Measurements from ENCODE around the gene TSKU. TPM values are rescaled to one million over a fixed set of nuclear protein-coding genes. Genes with fewer than 3 reads are reported as not detected.

TSKU gene
- total RNA-seq, 1 experiment from 2014 or later, result 20.1 TPM

GRCh38 chr11:76769645-76770586 lies 13.2 kb upstream of the TSKU start:
- POLR2A ChIA-PET, result interaction anchor here (0.7 to 6.5 kb wide), 8 partner anchors 9 to 216 kb away, joined by 3 to 83 read pairs (median 7); partner anchors contain the start of gene TSKU
- no peaks in the 10 kb centered on the region for H3K36me3 Mint-ChIP-seq (ENCODE audit: insufficient read depth, unreplicated experiment)
- H3K9me3 Mint-ChIP-seq (ENCODE audit: unreplicated experiment), result no peaks in the 10 kb centered on the region
- DNase-seq (ENCODE audit: unreplicated experiment), result peak; percentile 90
- BruUV-seq (replicated peaks), result no TSS peak
- H3K4me1 Mint-ChIP-seq (ENCODE audit: insufficient read depth, unreplicated experiment), result peaks cover 71% of the 10 kb centered on the region
- peak overlapping the region; percentile 53 for H3K4me3 Mint-ChIP-seq (ENCODE audit: unreplicated experiment)
- no peaks in the 10 kb centered on the region for H3K27me3 Mint-ChIP-seq (ENCODE audit: insufficient read depth, unreplicated experiment)
- no peak for TF ChIP-seq CTCF (IDR thresholded peaks at IDR 0.05; ENCODE audit: unreplicated experiment)
- peak overlapping the region; percentile 91 for H3K27ac Mint-ChIP-seq (ENCODE audit: low read depth, unreplicated experiment)
- CTCF ChIA-PET, result interaction anchor here (0.6 to 2.4 kb wide), 9 partner anchors 13 to 149 kb away, joined by 3 to 9 read pairs (median 3); no protein-coding TSS in a partner anchor
- intact Hi-C loops (cut with micrococcal nuclease), result no loop called here

- POLR2A ChIA-PET, result interaction anchor here (0.7 to 6.5 kb wide), 11 partner anchors 8 to 1809 kb away, joined by 3 to 83 read pairs (median 6); partner anchors contain the start of gene TSKU
- CTCF ChIA-PET, result interaction anchor here (0.8 to 2.4 kb wide), 10 partner anchors 11 to 148 kb away, joined by 3 to 9 read pairs (median 4); no protein-coding TSS in a partner anchor
- Mint-ChIP-seq H3K27me3 (ENCODE audit: insufficient read depth, unreplicated experiment) (no peaks in the 10 kb centered on the region), H3K4me3 (ENCODE audit: unreplicated experiment) (peak overlapping the region; percentile 53), H3K27ac (ENCODE audit: low read depth, unreplicated experiment) (peak overlapping the region; percentile 91), H3K36me3 (ENCODE audit: insufficient read depth, unreplicated experiment) (no peaks in the 10 kb centered on the region), H3K9me3 (ENCODE audit: unreplicated experiment) (no peaks in the 10 kb centered on the region), H3K4me1 (ENCODE audit: insufficient read depth, unreplicated experiment) (peaks cover 72% of the 10 kb centered on the region)
- intact Hi-C loops (cut with micrococcal nuclease), result no loop called here
- no peak for TF ChIP-seq CTCF (IDR thresholded peaks at IDR 0.05; ENCODE audit: unreplicated experiment)
- peak; percentile 78 for DNase-seq (ENCODE audit: unreplicated experiment)
- no TSS peak for BruUV-seq (replicated peaks)
Measured at GRCh38 chr11:76770642-76771445, 12.3 kb upstream of the TSKU start.

- POLR2A ChIA-PET, result interaction anchor here (0.7 to 6.5 kb wide), 7 partner anchors 9 to 1810 kb away, joined by 3 to 83 read pairs (median 3); partner anchors contain the start of gene TSKU
- Mint-ChIP-seq H3K27ac (ENCODE audit: low read depth, unreplicated experiment) (peak overlapping the region; percentile 91), H3K27me3 (ENCODE audit: insufficient read depth, unreplicated experiment) (no peaks in the 10 kb centered on the region), H3K9me3 (ENCODE audit: unreplicated experiment) (peaks cover 2% of the 10 kb centered on the region), H3K4me1 (ENCODE audit: insufficient read depth, unreplicated experiment) (peaks cover 72% of the 10 kb centered on the region), H3K36me3 (ENCODE audit: insufficient read depth, unreplicated experiment) (no peaks in the 10 kb centered on the region), H3K4me3 (ENCODE audit: unreplicated experiment) (peak overlapping the region; percentile 53)
- no peak for TF ChIP-seq CTCF (IDR thresholded peaks at IDR 0.05; ENCODE audit: unreplicated experiment)
- no peak for DNase-seq (ENCODE audit: unreplicated experiment)
- CTCF ChIA-PET, result interaction anchor here (0.8 to 2.4 kb wide), 5 partner anchors 11 to 37 kb away, joined by 4 to 9 read pairs (median 7); no protein-coding TSS in a partner anchor
- no TSS peak for BruUV-seq (replicated peaks)
- intact Hi-C loops (cut with micrococcal nuclease), result no loop called here
Measured at GRCh38 chr11:76771446-76772099, 11.6 kb upstream of the TSKU start.
